Neutrophil (primary cell): Measurements from ENCODE around the gene HPCAL1.

Experiments used
- H3K27ac ChIP-seq: fragments of 200-600 bp; sonication (generic); 2 replicates; pipeline ENCODE4 v1.5.1; 2016; ENCODE audit warnings: mild to moderate bottlenecking, moderate library complexity
- H3K27me3 ChIP-seq: fragments of 200-600 bp; sonication (generic); 2 replicates; pipeline ENCODE4 v1.6.0; 2016; ENCODE audit warnings: mild to moderate bottlenecking
- H3K36me3 ChIP-seq: fragments of 200-600 bp; sonication (generic); 2 replicates; pipeline ENCODE4 v1.5.1; 2017
- H3K4me1 ChIP-seq, 2 experiments: fragments of 200-600 bp in 1 of 2; sonication (generic) in 1 of 2; 1 replicate in 1 of 2; 2 replicates in 1 of 2; pipeline versions ENCODE4 v1.5.1 to v1.6.1; 2013 to 2016; ENCODE audit warnings: low read depth in 1 of 2, low read length in 1 of 2, mild to moderate bottlenecking in 1 of 2, moderate library complexity in 1 of 2; ENCODE audit not compliant: control insufficient read depth in 1 of 2, insufficient read depth in 1 of 2
- H3K4me3 ChIP-seq, 2 experiments: fragments of 200-600 bp in 1 of 2; sonication (generic) in 1 of 2; 1 replicate in 1 of 2; 2 replicates in 1 of 2; pipeline ENCODE4 v1.5.1; 2013 to 2016; ENCODE audit warnings: low read depth in 1 of 2, low read length in 1 of 2, mild to moderate bottlenecking in 1 of 2, moderate library complexity in 1 of 2
- H3K9me3 ChIP-seq: fragments of 200-600 bp; sonication (generic); 2 replicates; pipeline ENCODE4 v1.5.1; 2016
- CTCF ChIP-seq: fragments of 200-600 bp; sonication (generic); IDR thresholded peaks from 2 replicates; pipeline ENCODE4 v1.5.1; 2016; ENCODE audit warnings: antibody characterized with exemption

The HPCAL1 gene

GRCh38 chr2:10300997-10301940, 1.4 kb upstream of the HPCAL1 start:
- TF ChIP-seq CTCF, result no peak
- Histone ChIP-seq H3K36me3 (no peaks in the 10 kb centered on the region), H3K27ac (peak overlapping the region; percentile 96), H3K27me3 (peaks cover 23% of the 10 kb centered on the region), H3K9me3 (no peaks in the 10 kb centered on the region), H3K4me3 (peak overlapping the region; percentile 91 to 100), H3K4me1 (peaks cover 72 to 77% of the 10 kb centered on the region in 2 experiments)

GRCh38 chr2:10301941-10302478, 694 bp upstream of the HPCAL1 start:
- Histone ChIP-seq H3K4me3 (peak overlapping the region; percentile 91 to 100), H3K9me3 (no peaks in the 10 kb centered on the region), H3K4me1 (peaks cover 75 to 80% of the 10 kb centered on the region in 2 experiments), H3K27ac (peak overlapping the region; percentile 96), H3K27me3 (peaks cover 23% of the 10 kb centered on the region), H3K36me3 (no peaks in the 10 kb centered on the region)
- TF ChIP-seq CTCF, result no peak

- no peaks in the 10 kb centered on the region for H3K36me3 ChIP-seq
- no peaks in the 10 kb centered on the region for H3K9me3 ChIP-seq
- H3K27ac ChIP-seq, result peak overlapping the region; percentile 96
- no peak for TF ChIP-seq CTCF
- H3K4me3 ChIP-seq, result peak overlapping the region; percentile 91 to 100
- H3K4me1 ChIP-seq, result peaks cover 73 to 79% of the 10 kb centered on the region in 2 experiments
- peaks cover 23% of the 10 kb centered on the region for H3K27me3 ChIP-seq
These were observed 533 bp downstream of the HPCAL1 start for GRCh38 chr2:10303181-10303693.

- Histone ChIP-seq H3K4me1 (peaks cover 67 to 73% of the 10 kb centered on the region in 2 experiments), H3K27ac (peak overlapping the region; percentile 96), H3K27me3 (peaks cover 23% of the 10 kb centered on the region), H3K4me3 (peak overlapping the region; percentile 91 to 100), H3K9me3 (no peaks in the 10 kb centered on the region), H3K36me3 (no peaks in the 10 kb centered on the region)
- TF ChIP-seq CTCF, result no peak
These were observed 1.1 kb downstream of the HPCAL1 start for GRCh38 chr2:10303694-10304378.

GRCh38 chr2:10304458-10305253, 2.0 kb downstream of the HPCAL1 start:
- TF ChIP-seq CTCF, result no peak
- Histone ChIP-seq H3K27ac (peak overlapping the region; percentile 96), H3K4me1 (peaks cover 59 to 65% of the 10 kb centered on the region in 2 experiments)

More at GRCh38 chr2:10304458-10305253, 2.0 kb downstream of the HPCAL1 start:
- Histone ChIP-seq H3K9me3 (no peaks in the 10 kb centered on the region), H3K27me3 (peaks cover 23% of the 10 kb centered on the region), H3K36me3 (no peaks in the 10 kb centered on the region), H3K4me3 (peak overlapping the region; percentile 91 to 100)
